GM12874 (cell line): ENCODE data around the gene PRKN.

ENCODE experiments used
- TF ChIP-seq, protein P1 (sequence below): IDR thresholded peaks from 2 replicates; pipeline ENCODE4 v1.5.1; 2011; ENCODE audit warnings: low read depth, mild to moderate bottlenecking, control low read depth, low read length, moderate library complexity; ENCODE audit not compliant: insufficient read depth

The PRKN gene

GRCh38 chr6:162568266-162568665 lies 159.3 kb downstream of the PRKN start:
- TF ChIP-seq, protein P1, sequence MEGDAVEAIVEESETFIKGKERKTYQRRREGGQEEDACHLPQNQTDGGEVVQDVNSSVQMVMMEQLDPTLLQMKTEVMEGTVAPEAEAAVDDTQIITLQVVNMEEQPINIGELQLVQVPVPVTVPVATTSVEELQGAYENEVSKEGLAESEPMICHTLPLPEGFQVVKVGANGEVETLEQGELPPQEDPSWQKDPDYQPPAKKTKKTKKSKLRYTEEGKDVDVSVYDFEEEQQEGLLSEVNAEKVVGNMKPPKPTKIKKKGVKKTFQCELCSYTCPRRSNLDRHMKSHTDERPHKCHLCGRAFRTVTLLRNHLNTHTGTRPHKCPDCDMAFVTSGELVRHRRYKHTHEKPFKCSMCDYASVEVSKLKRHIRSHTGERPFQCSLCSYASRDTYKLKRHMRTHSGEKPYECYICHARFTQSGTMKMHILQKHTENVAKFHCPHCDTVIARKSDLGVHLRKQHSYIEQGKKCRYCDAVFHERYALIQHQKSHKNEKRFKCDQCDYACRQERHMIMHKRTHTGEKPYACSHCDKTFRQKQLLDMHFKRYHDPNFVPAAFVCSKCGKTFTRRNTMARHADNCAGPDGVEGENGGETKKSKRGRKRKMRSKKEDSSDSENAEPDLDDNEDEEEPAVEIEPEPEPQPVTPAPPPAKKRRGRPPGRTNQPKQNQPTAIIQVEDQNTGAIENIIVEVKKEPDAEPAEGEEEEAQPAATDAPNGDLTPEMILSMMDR: no peak

- TF ChIP-seq, protein P1: no peak
Measured at GRCh38 chr6:162562041-162562440, 165.5 kb downstream of the PRKN start.

DNA sequence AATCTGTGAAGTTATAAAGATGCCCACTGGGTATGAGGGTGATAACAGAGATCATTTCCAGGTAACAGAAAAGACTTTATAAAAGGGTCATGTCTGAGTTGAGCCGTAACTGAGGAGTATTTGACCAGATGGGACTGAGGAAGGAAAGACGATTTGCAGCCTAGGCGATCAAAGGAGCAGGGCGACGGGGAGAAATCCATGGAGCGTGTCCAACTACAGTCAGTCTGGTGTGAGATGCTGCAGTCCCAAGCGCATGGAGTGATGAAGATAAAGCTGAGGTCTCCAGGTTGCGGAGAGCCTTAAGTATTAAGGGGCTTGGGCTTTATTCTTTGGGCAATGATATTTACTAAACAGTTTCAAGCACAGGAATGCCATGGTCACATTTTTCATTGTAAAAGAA lies 166.7 kb downstream of the PRKN start:
- TF ChIP-seq, protein P1: no peak

DNA sequence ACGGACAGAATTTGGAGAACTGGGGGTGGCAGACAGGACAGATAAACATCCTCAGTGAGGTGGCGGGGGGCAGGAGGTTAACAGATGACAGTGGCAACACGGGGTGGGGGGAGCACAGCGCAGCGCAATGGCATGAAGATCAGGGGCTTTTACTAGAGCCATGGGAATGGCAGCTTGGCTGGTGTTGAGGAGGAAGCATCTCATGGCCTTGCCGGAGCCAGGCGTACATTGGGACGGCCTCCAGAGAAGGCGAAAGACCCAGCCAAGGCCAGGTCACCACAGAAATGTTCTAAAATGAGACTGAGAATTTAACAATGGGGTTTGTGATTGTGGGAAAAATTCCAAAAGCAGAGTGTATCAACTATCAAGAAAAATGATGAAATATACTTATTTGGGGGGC lies 173.0 kb downstream of the PRKN start:
- TF ChIP-seq, protein P1: no peak

DNA sequence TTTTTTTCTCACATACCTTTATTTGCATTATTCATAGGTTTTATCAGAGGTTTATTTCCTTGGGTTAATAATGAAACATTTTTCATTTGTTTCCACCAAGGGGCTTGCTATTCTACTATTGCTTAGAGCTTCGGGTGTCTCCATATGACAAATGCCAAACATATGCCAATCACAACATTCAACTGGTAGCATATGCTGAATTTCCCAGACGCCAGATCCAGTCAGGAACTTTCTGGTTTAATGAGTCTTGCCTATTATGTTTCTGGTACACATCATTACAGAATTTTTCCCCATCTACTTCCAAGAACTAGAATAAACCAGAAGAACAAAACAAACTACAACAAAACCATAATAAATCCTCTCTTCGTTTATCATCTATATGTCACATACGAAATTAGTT lies 180.7 kb downstream of the PRKN start:
- TF ChIP-seq, protein P1: no peak

DNA sequence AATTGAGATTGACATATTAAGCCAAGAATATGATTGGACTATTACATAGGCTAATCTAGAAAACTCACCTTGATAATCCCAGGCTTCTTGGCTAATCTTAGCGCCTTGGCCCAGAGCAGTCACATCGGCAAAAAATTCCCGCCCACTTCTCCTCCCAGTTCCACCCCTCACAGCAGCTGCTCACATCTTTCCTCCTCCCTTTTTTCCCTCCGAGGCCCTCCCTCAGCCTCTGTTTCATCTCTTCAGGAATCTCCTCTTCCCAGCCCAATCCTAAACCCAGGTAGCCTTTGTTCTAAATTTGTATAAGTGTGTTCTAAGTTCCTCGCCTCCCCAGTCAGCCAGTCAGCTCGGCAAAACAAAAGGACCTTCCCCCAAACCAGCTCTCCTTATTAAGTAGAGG lies 184.3 kb downstream of the PRKN start:
- TF ChIP-seq, protein P1: no peak

DNA sequence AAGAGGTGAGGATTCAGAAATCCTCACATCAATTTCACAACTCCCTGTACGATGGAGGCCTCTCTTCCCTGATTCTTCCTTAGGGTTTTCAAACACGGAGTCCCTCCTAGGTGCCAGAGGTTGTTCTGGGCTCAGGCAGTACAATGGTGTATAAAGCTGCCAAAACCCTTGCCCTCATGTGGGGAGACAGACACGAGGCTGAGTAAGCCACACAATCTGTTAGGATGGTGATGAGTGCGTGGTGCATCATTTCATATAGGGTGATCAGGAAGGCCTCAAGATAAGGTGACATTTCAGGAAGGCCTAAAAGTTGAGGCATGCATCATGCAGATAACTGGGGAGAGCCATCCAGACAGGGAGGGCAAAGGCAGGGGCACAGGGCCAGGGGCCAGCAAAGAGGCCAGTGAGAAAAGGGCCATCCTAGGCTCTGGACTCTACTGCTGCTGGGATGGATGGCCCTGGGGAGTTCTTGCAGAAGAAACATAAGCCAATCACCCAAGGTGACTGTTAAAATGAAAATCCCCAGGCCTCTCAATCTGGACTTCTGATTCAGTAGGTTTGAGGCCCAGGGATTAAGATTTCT lies 186.5 kb downstream of the PRKN start:
- TF ChIP-seq, protein P1: no peak

GRCh38 chr6:162539321-162539720 lies 188.2 kb downstream of the PRKN start:
- TF ChIP-seq, protein P1: no peak
